ENCODE results near the gene IFNLR1. TPM values are rescaled to one million over a fixed set of nuclear protein-coding genes. Genes with fewer than 3 reads are reported as not detected.

Gene IFNLR1
- total RNA-seq, 1 experiment from 2014 or later: 9.6 TPM

DNA sequence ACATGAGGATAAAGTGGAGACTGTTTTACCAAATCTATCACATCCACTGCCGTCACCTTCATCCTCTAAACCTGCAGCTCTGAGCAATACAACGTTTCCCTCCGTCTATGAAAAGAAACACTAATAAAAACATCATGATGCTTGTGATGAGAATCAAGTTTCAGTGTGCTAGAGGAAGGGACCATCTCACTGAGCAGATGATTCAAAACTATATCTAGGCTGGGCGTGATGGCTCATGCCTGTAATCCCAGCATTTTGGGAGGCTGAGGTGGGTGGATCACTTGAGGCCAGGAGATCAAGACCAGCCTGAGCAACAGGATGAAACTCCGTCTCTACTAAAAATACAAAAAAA, 60.4 kb downstream of the IFNLR1 start:
- H3K79me2 ChIP-seq (ENCODE audit: insufficient read depth, low read length): no peaks in the 10 kb centered on the region
- Mint-ChIP-seq H3K27ac (no peak overlapping the region), H3K36me3 (ENCODE audit: insufficient read depth in 1 of 3, low read depth in 3 of 3) (peaks cover 0 to 8% (median 2%) of the 10 kb centered on the region in 3 experiments; a peak in 1 of 7 replicates), H3K27me3 (ENCODE audit: low read depth) (no peaks in the 10 kb centered on the region; the same call in 1 of the 2 replicates), H3K4me1 (peaks cover 13 to 15% of the 10 kb centered on the region in 2 experiments), H3K9me3 (peaks cover 0 to 13% of the 10 kb centered on the region in 2 experiments; a peak in 2 of 5 replicates), H3K4me3 (no peak overlapping the region)
- H3K9me3 ChIP-seq (ENCODE audit: control insufficient read depth, low read depth, low read length): no peaks in the 10 kb centered on the region
- H2BK120ac ChIP-seq (ENCODE audit: low read depth, low read length, poor library complexity, severe bottlenecking): no peak overlapping the region
- H2AFZ ChIP-seq (ENCODE audit: low read length): no peak overlapping the region
- no peak overlapping the region for H2BK12ac ChIP-seq (ENCODE audit: insufficient read length, low read depth, low read length)
- H3K9ac ChIP-seq (ENCODE audit: extremely low read depth, insufficient read length, low read length): no peak overlapping the region
- H4K91ac ChIP-seq (ENCODE audit: insufficient read length, low read depth, low read length): no peak overlapping the region
- no peak overlapping the region for H2BK15ac ChIP-seq (ENCODE audit: low read depth, low read length)
- H3K18ac ChIP-seq (ENCODE audit: insufficient read length, low read depth, low read length): no peak overlapping the region
- no peaks in the 10 kb centered on the region for H4K20me1 ChIP-seq (ENCODE audit: control insufficient read depth, insufficient read depth, insufficient read length)
- TF ChIP-seq, protein P1, sequence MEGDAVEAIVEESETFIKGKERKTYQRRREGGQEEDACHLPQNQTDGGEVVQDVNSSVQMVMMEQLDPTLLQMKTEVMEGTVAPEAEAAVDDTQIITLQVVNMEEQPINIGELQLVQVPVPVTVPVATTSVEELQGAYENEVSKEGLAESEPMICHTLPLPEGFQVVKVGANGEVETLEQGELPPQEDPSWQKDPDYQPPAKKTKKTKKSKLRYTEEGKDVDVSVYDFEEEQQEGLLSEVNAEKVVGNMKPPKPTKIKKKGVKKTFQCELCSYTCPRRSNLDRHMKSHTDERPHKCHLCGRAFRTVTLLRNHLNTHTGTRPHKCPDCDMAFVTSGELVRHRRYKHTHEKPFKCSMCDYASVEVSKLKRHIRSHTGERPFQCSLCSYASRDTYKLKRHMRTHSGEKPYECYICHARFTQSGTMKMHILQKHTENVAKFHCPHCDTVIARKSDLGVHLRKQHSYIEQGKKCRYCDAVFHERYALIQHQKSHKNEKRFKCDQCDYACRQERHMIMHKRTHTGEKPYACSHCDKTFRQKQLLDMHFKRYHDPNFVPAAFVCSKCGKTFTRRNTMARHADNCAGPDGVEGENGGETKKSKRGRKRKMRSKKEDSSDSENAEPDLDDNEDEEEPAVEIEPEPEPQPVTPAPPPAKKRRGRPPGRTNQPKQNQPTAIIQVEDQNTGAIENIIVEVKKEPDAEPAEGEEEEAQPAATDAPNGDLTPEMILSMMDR (conservative IDR thresholded peaks at IDR 0.05): no peak
- WGBS (ENCODE audit: extremely low coverage, insufficient read length, low lambda C conversion rate): no CpG with 5 or more reads among the region's 5 CpGs
- no peak overlapping the region for H2BK20ac ChIP-seq (ENCODE audit: low read depth, low read length, poor library complexity, severe bottlenecking)
- no peak overlapping the region for H3K23ac ChIP-seq (ENCODE audit: insufficient read length, low read depth, low read length)
- no peak overlapping the region for H3K27ac ChIP-seq (ENCODE audit: insufficient read length, low read depth, low read length)
- DNase-seq: no peak
- no peak overlapping the region for H3K14ac ChIP-seq (ENCODE audit: insufficient read depth, low read length)
- no peak overlapping the region for H3T11ph ChIP-seq (ENCODE audit: low read length)
- no peaks in the 10 kb centered on the region for H3K4me1 ChIP-seq (ENCODE audit: insufficient read depth, low read length)
- H3K23me2 ChIP-seq (ENCODE audit: insufficient read length, low read depth, low read length, poor library complexity, severe bottlenecking): no peaks in the 10 kb centered on the region
- H3K4ac ChIP-seq (ENCODE audit: low read depth, low read length): no peak overlapping the region
- H3K56ac ChIP-seq (ENCODE audit: insufficient read length, low read depth, low read length): no peak overlapping the region
- H3K79me1 ChIP-seq (ENCODE audit: insufficient read depth, low read depth, low read length, poor library complexity, severe bottlenecking): no peaks in the 10 kb centered on the region
- H3K4me2 ChIP-seq (ENCODE audit: insufficient read depth, insufficient read length, low read length): no peak overlapping the region
- no peak overlapping the region for H2BK5ac ChIP-seq (ENCODE audit: insufficient read length, low read length)
- no peak overlapping the region for H2AK5ac ChIP-seq (ENCODE audit: insufficient read length, low read length)
- no peaks in the 10 kb centered on the region for H3K27me3 ChIP-seq (ENCODE audit: insufficient read depth, low read length)
- no peak overlapping the region for H4K5ac ChIP-seq (ENCODE audit: insufficient read length, low read depth, low read length)
- H4K8ac ChIP-seq (replicated peaks; ENCODE audit: insufficient read length, low read depth, low read length): no peak overlapping the region

Data from H9 (cell line).